ENCODE results near the gene ING3.

DNA sequence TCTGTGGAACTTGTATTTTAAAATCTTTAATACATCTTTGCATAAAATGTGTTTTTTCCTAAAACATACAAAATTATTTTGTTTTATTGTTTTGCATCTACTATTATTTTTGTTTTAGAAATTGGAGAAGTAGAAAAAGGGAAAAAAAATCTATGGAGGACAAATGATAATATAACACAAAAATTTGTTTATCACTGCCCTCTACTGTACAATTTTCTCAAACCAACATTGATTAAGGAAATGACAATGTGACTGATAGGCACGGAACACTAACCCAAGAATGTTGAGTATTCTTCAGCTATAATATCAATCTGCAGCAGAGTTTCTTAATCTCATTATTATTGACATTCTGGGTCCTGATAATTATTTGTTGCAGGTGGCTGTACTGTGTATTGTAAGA lies 9.5 kb upstream of the ING3 start:
- TF ChIP-seq CTCF (conservative IDR thresholded peaks at IDR 0.05; ENCODE audit: low read length) (peak; percentile 66), EZH2phosphoT487 (IDR thresholded peaks at IDR 0.05; ENCODE audit: borderline replicate concordance, low read depth, low read length) (no peak)

Data from OCI-LY7 (cell line).